GM18517 (cell line): ENCODE results near the gene OR10A2.
"Not testable (repeated sequence)": the region's sequence is repeated elsewhere in the genome, so short reads cannot be mapped to it uniquely, and the experiment has no call there.

Experiments
- ATAC-seq: cut with Tn5 transposase; IDR thresholded peaks from one replicate; pipeline ENCODE4 v1.9.1; 2021; ENCODE audit warnings: mild to moderate bottlenecking, moderate library complexity; ENCODE audit not compliant: unreplicated experiment

The OR10A2 gene, protein sequence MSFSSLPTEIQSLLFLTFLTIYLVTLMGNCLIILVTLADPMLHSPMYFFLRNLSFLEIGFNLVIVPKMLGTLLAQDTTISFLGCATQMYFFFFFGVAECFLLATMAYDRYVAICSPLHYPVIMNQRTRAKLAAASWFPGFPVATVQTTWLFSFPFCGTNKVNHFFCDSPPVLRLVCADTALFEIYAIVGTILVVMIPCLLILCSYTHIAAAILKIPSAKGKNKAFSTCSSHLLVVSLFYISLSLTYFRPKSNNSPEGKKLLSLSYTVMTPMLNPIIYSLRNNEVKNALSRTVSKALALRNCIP

GRCh38 chr11:6862961-6863360, at the start of gene OR10A2:
Gene OR10A2 (plus strand): TSS chr11:6863057. CDS start chr11:6869755, 6,698 bp downstream.
- ATAC-seq, result no peak

DNA sequence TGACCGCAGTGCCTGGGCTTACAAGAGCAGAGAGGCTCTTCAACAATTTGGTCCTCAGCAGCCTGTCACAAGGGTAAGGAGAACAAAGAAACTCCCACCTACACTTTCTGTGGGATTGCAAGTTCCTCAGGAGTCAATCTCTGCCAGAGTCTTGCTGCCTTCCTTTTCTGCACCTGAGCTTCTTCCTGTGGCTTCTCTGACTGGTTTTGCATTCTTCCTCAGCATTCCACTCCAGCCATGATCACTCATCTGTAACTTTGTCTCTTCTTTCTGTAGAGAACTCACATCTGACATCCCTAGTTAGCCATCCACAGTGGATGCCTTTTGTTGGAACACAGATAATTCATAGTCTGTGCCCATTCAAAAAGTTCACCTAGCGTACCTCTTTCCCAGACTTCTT, 49.2 kb upstream of the OR10A2 start:
- ATAC-seq, result no peak

- ATAC-seq, result no peak
Observed at GRCh38 chr11:6817694-6818093, 45.2 kb upstream of the OR10A2 start.

DNA sequence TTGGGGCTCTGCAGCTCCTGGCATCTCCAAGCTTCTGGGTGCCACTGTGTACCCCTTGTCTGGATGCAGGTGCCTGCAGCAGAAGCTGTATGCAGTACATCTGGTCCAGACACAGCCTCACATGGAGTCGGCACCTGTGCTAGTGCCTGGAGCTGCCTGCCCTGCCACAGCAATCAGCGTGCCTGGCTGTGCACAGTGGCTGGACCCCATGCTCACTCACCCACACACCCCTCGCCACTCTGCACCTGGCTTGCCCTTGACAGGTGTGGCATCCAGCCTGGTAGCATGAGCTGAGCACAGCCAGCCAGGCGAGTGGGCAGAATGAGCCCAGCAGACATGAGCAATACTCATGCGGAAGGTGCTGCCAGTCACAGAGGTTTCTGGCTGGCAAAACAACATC, 43.9 kb upstream of the OR10A2 start:
- ATAC-seq, result no peak

GRCh38 chr11:6824136-6824823, 38.6 kb upstream of the OR10A2 start:
- no peak for ATAC-seq

GRCh38 chr11:6825231-6825744, 37.6 kb upstream of the OR10A2 start:
- ATAC-seq, result no peak

- no peak for ATAC-seq
Observed at GRCh38 chr11:6828103-6828502, 34.8 kb upstream of the OR10A2 start.

DNA sequence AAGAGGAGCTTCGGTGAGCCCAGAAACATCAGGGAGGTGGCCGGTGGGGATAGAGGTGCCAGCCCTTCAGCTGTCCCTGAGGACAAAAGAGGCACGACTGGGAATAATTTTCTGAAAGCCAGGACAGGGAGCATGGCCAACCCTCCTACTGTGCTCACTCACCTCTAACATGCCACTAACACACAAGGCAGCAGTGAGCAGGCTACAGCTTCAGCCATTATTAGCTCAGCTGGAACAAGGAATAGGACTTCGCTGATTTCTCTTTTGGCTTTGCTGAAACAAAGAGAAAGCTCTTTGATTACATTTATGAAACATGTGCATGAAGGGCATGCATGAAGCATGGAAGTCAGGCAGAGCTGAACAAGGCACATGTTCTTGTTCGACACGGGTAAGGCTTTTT, 29.5 kb upstream of the OR10A2 start:
- no peak for ATAC-seq

- no peak for ATAC-seq
Observed at GRCh38 chr11:6834021-6834420, 28.8 kb upstream of the OR10A2 start.

GRCh38 chr11:6841694-6842093, 21.2 kb upstream of the OR10A2 start:
- ATAC-seq, result no peak

DNA sequence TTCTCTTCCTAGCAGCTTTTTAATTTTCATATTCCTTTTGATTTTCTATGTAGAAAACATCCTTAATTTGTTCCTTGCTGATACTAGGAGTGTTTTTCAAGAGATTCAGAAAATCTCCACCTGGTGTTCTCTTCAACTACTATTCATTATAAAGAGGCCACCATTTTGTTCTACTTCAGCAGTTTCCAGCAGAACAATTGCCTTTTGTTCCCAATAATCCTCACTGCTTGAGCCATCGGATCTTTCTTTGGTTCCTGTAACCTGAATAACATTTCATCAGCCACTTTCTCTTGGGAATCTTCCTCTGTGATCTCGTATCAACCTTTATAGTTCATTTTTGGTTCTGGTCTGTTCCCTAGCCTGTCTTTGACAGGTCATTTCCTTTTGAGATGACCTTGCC, 19.2 kb upstream of the OR10A2 start:
- no peak for ATAC-seq

GRCh38 chr11:6844356-6844755, 18.5 kb upstream of the OR10A2 start:
- no peak for ATAC-seq

- ATAC-seq, result no peak
Observed at GRCh38 chr11:6845383-6845782, 17.5 kb upstream of the OR10A2 start, which contains the start of gene OR10A5. Gene OR10A5 (plus strand): TSS chr11:6845683. CDS start chr11:6845683, 0 bp downstream.

DNA sequence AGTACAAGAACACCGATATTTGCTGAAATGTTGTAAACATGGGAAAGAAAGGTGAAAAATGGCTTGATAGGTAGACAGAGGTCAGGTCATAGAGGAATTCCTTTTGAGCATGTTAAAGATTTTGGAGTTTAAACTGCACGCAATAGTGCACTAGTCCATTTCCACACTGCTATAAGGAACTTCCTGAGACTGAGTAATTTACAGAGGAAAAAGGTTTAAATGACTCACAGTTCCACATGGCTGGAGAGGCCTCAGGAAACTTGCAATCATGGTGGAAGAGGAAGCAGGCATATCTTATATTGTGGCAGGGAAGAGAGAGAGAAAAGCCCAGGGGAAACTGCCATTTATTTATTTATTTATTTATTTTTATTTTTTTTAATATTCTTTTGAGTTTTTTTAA, 12.3 kb upstream of the OR10A2 start:
- ATAC-seq, result no peak

DNA sequence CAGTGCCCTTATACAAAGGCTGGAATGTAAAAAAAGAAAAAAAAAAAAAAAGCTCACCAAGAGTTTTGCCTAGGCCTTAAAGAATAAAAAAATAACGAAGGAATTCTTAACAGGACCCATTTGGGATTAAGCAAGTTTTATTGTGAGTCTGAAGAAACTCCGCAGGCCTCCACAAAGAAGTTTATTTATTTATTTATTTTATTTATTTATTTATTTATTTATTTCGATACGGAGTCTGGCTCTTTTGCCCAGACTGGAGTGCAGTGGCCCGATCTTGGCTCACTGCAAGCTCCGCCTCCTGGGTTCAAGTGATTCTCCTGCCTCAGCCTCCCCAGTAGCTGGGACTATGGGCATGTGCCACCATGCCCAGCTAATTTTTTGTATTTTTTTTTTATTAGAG, 8.1 kb upstream of the OR10A2 start:
- not testable (repeated sequence) for ATAC-seq

DNA sequence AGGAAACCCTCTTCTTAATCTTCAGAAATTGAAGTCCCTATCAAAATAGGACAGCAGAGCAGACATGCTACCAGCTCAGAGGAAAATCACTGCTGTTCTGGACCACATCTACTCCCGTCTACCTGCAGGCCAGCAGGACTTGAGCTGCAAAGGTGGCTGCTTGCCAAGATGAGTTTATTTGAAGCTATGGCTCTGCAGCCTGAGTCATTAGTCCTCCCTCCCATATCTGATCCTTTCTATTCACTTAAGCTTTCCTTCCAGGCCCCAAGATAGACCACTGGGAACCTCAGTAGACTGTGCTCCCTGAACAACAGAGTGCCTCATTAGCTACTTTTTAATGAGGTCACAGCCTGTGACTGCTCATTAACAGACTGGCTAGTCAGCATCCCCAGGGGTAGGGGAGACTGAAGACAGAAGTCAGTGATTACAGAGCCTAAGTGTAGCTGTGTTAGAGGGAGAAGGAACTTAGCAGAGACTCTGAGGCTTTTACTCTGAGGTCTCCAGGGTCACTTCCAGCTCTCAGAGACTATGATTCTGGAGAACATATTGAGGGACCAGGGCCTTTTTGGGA, 6.8 kb upstream of the OR10A2 start:
- no peak for ATAC-seq

DNA sequence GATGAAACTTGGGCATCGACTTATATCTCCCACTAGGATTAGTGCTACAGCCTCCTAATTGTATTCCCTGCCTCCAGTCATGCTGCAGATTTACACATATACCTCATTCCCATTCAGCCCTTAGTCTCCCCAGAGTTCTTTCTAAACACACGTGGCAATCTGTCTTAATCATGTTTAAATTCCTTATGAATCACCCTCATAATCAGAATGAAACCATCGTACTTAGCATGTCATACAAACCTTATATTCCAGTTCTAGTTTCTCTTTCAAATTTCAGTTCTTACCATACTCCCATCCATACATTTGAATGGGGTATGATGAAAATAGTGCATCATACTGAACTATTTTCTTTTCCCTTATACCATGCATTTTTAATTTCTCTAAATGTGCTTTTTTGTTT, 6.0 kb upstream of the OR10A2 start:
- peak; percentile 81 for ATAC-seq

GRCh38 chr11:6864438-6864837, 1.6 kb downstream of the OR10A2 start:
- ATAC-seq, result no peak

GRCh38 chr11:6871278-6871677, 8.4 kb downstream of the OR10A2 start:
- no peak for ATAC-seq

DNA sequence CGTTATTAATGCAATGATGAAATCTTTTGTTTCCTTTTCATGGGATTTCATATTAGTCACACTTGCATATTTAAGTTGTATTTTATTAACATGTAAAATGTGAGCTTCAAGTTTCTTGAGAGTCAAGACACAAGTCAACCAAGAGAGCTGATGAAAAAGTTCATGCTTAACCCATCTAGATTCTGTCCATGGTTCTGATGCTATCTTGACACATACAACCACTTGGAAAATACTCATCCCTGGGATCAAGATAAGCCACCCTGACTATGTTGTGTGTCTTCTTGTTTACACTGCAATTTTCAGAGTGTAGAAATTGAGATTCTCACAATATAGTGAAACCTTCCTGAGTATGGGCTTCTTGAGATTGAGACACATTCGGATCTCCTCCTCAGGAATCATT, 12.9 kb downstream of the OR10A2 start:
- no peak for ATAC-seq

- no peak for ATAC-seq
Observed at GRCh38 chr11:6876325-6876724, 13.5 kb downstream of the OR10A2 start, which contains the start of gene OR10A4. Gene OR10A4 (plus strand): TSS chr11:6876625. CDS start chr11:6876648, 23 bp downstream.

- ATAC-seq, result no peak
Observed at GRCh38 chr11:6876914-6877313, 14.1 kb downstream of the OR10A2 start.
